Endothelial cell of umbilical vein (primary cell): ENCODE measurements around the gene ACMSD.

ENCODE experiments used
- CTCF ChIP-seq, 2 donors: IDR thresholded peaks; 1 replicate in 1 of 2; 2 replicates in 1 of 2; pipeline ENCODE4 v1.5.1; 2011; ENCODE audit warnings: low read length in 2 of 2, mild to moderate bottlenecking in 2 of 2, moderate library complexity in 2 of 2, control low read depth in 1 of 2, inconsistent platforms in 1 of 2, low read depth in 1 of 2; ENCODE audit not compliant: insufficient read depth in 1 of 2; ENCODE audit errors: extremely low read depth in 1 of 2
- EZH2 ChIP-seq: IDR thresholded peaks from 2 replicates; pipeline ENCODE4 v1.6.1; 2012; ENCODE audit warnings: borderline replicate concordance, low read depth, mild to moderate bottlenecking, moderate library complexity, low read length, inconsistent platforms; ENCODE audit not compliant: severe bottlenecking
- FOS ChIP-seq: IDR thresholded peaks from 2 replicates; pipeline ENCODE4 v1.6.1; 2011; ENCODE audit warnings: mild to moderate bottlenecking, low read length, moderate library complexity, borderline replicate concordance; ENCODE audit not compliant: insufficient read depth
- GATA2 ChIP-seq: IDR thresholded peaks from 2 replicates; pipeline ENCODE4 v1.7.0; 2011; ENCODE audit warnings: low read depth, mild to moderate bottlenecking, moderate library complexity, mixed read lengths, low read length; ENCODE audit not compliant: insufficient read length, insufficient read depth
- JUN ChIP-seq: IDR thresholded peaks from 2 replicates; pipeline ENCODE4 v1.6.1; 2011; ENCODE audit warnings: borderline replicate concordance, low read depth; ENCODE audit not compliant: insufficient read length, insufficient read depth
- MAX ChIP-seq: IDR thresholded peaks from 2 replicates; pipeline ENCODE4 v1.6.1; 2011; ENCODE audit not compliant: insufficient read depth, insufficient read length
- MYC ChIP-seq: IDR thresholded peaks from one replicate; pipeline ENCODE4 v1.6.1; 2011; ENCODE audit warnings: mild to moderate bottlenecking, low read depth, low read length
- POLR2A ChIP-seq: IDR thresholded peaks from 2 replicates; pipeline ENCODE4 v1.6.1; 2012; ENCODE audit warnings: low read depth, mild to moderate bottlenecking, control low read depth, low read length
- POLR2AphosphoS5 ChIP-seq: IDR thresholded peaks from 2 replicates; pipeline ENCODE4 v1.6.1; 2012; ENCODE audit warnings: low read depth, mild to moderate bottlenecking, control low read depth, low read length, moderate library complexity; ENCODE audit not compliant: insufficient read depth

- TF ChIP-seq CTCF (IDR thresholded peaks at IDR 0.05; ENCODE audit: extremely low read depth in 1 of 2, insufficient read depth in 1 of 2, low read depth in 1 of 2, low read length in 2 of 2) (no peak), EZH2 (no peak), POLR2A (no peak), JUN (no peak), MAX (no peak), GATA2 (no peak), POLR2AphosphoS5 (no peak), MYC (no peak), FOS (no peak)
These were observed 26.8 kb downstream of the ACMSD start for GRCh38 chr2:134865067-134865787.
